Psoas muscle (tissue), 8 donors: ENCODE results near the gene SIK3. TPM values are rescaled to one million over a fixed set of nuclear protein-coding genes. Genes with fewer than 3 reads are reported as not detected.

Experiments
- ATAC-seq, 4 donors: fragments of 200-7000 bp; cut with Tn5 transposase; one replicate each; pipeline ENCODE4 v1.9.1; 2020; ENCODE audit warnings: moderate library complexity in 3 of 4, mild to moderate bottlenecking in 2 of 4
- DNase-seq, 2 donors: peaks; one replicate each; pipeline ENCODE4 v3.0.0-alpha.2; 2020
- H3K27ac ChIP-seq: fragments of 200-600 bp; one replicate; pipeline ENCODE4 v1.8.0; 2022
- H3K27me3 ChIP-seq, 3 donors: fragments of 200-600 bp in 1 of 3; one replicate each; pipeline versions ENCODE4 v1.6.1 to v1.8.0; 2013 to 2022; ENCODE audit warnings: low read length in 2 of 3, mild to moderate bottlenecking in 2 of 3, moderate library complexity in 1 of 3; ENCODE audit not compliant: insufficient read depth in 3 of 3
- H3K36me3 ChIP-seq, 2 donors: fragments of 200-600 bp in 1 of 2; one replicate each; pipeline versions ENCODE4 v1.6.1 to v1.8.0; 2013 to 2022; ENCODE audit warnings: low read depth in 1 of 2, mild to moderate bottlenecking in 1 of 2, moderate library complexity in 1 of 2; ENCODE audit not compliant: insufficient read depth in 1 of 2
- H3K4me1 ChIP-seq: fragments of 200-600 bp; one replicate; pipeline ENCODE4 v1.8.0; 2022
- H3K4me3 ChIP-seq: fragments of 200-600 bp; one replicate; pipeline ENCODE4 v1.8.0; 2022; ENCODE audit warnings: mild to moderate bottlenecking
- H3K9me3 ChIP-seq: fragments of 200-600 bp; one replicate; pipeline ENCODE4 v1.8.0; 2022
- CTCF ChIP-seq: fragments of 200-600 bp; IDR thresholded peaks from one replicate; pipeline ENCODE4 v1.8.0; 2022; ENCODE audit warnings: antibody characterized with exemption
- WGBS, 3 donors: extraction: QIAGEN DNeasy Blood & Tissue Kit; methylation state at CpG; one replicate each; pipeline versions ENCODE4 v1.1.6 to v1.1.7; 2013; 5-methylcytosine and 5-hydroxymethylcytosine counted together
- intact Hi-C, 2 donors: fragments of 100-400 bp; cut with DNase I; formaldehyde crosslinking; loops; one replicate each; pipeline versions ENCODE4 v1.11.0 to v1.14.2; 2022
- polyA plus RNA-seq, 3 donors: library from polyadenylated mRNA; stranded (reverse); fragments of 200-250 nt; gene quantifications; one replicate each; pipeline ENCODE4 v1.2.3, GENCODE V29; 2013
- total RNA-seq, 4 donors: library from RNA; stranded (reverse); fragmentation: NEBNext Ultra II Directional in 2 of 4; extraction: Animal tissue kit (Norgen Biotek cat#: 25700) in 2 of 4; gene quantifications; one replicate each; pipeline versions ENCODE4 v1.2.1 to v1.2.4, GENCODE V29; 2021 to 2023
- donor health status: healthy with polysubstance abuse.
- donor health status: DM: no; HTN: no; CAD: no; lungs with moderate emphysema.
- donor health status: Bipolar disorder and iron deficiency.
- donor health status: healthy.
- donor health status: DM: yes; HTN: yes; CAD: no.
- donor health status: DM: no; HTN: no; CAD: no.
- donor health status: DM: no; HTN: no; CAD: no.
- donor health status: DM: yes; HTN: yes; CAD: no.

SIK3 gene
- total and polyA plus RNA-seq, 7 donors, result 16.3 to 47.4 (median 39.8) TPM

- ATAC-seq, result peak in 1 of 4 donors; percentile 38
- H3K4me1 ChIP-seq, result peaks cover 45% of the 10 kb centered on the region
Measured at GRCh38 chr11:116929414-116930090, 168.7 kb downstream of the SIK3 start.

GRCh38 chr11:116928845-116929244 lies 169.4 kb downstream of the SIK3 start:
- DNase-seq (no peak), ATAC-seq (no peak)
- Histone ChIP-seq H3K4me1 (peaks cover 45% of the 10 kb centered on the region), H3K27me3 (no peaks in the 10 kb centered on the region), H3K4me3 (no peak overlapping the region), H3K36me3 (peaks cover 0 to 22% of the 10 kb centered on the region in 2 donors), H3K9me3 (no peaks in the 10 kb centered on the region), H3K27ac (peak overlapping the region; percentile 17)
- no peak for TF ChIP-seq CTCF
- intact Hi-C loops, result no loop called here
- 68 to 71% (median 70%) methylated on average over 5 of the region's 5 CpGs for WGBS, 3 donors

More at GRCh38 chr11:116929414-116930090, 168.7 kb downstream of the SIK3 start:
- H3K4me3 ChIP-seq, result peak overlapping the region; percentile 26
- peaks cover 0 to 22% of the 10 kb centered on the region in 2 donors for H3K36me3 ChIP-seq
- H3K27ac ChIP-seq, result peak overlapping the region; percentile 17
- TF ChIP-seq CTCF, result no peak
- intact Hi-C loops, result no loop called here
- no peak for DNase-seq
- 38 to 49% (median 44%) methylated on average over 6 of the region's 6 CpGs for WGBS, 3 donors
- no peaks in the 10 kb centered on the region for H3K27me3 ChIP-seq
- H3K9me3 ChIP-seq, result no peaks in the 10 kb centered on the region

GRCh38 chr11:116928102-116928777 lies 170.0 kb downstream of the SIK3 start:
- WGBS, 3 donors, result 90 to 100% (median 96%) methylated on average over 1 of the region's 1 CpG
- intact Hi-C loops, result no loop called here
- ATAC-seq, result no peak
- no peak overlapping the region for H3K4me3 ChIP-seq
- H3K27ac ChIP-seq, result no peak overlapping the region
- peaks cover 45% of the 10 kb centered on the region for H3K4me1 ChIP-seq
- H3K36me3 ChIP-seq, result peaks cover 0 to 22% of the 10 kb centered on the region in 2 donors
- no peaks in the 10 kb centered on the region for H3K9me3 ChIP-seq
- no peak for TF ChIP-seq CTCF
- no peaks in the 10 kb centered on the region for H3K27me3 ChIP-seq
- DNase-seq, result no peak

GRCh38 chr11:116927163-116927974 lies 170.9 kb downstream of the SIK3 start:
- peak; percentile 39 for TF ChIP-seq CTCF
- peaks cover 0 to 24% of the 10 kb centered on the region in 2 donors for H3K36me3 ChIP-seq
- no peaks in the 10 kb centered on the region for H3K9me3 ChIP-seq
- peaks cover 41% of the 10 kb centered on the region for H3K4me1 ChIP-seq
- DNase-seq, result no peak
- intact Hi-C loops, result no loop called here
- peak in 3 of 4 donors; percentile 41 to 60 (median 51) for ATAC-seq
- no peak overlapping the region for H3K4me3 ChIP-seq
- no peak overlapping the region for H3K27ac ChIP-seq
- WGBS, 3 donors, result 51 to 74% (median 59%) methylated on average over 11 of the region's 11 CpGs
- H3K27me3 ChIP-seq, result no peaks in the 10 kb centered on the region
